Mesothelial cell of epicardium (in vitro differentiated cells): Measurements from ENCODE around the gene EIF6. TPM values are rescaled to one million over a fixed set of nuclear protein-coding genes. Genes with fewer than 3 reads are reported as not detected.

ENCODE experiments used
- DNase-seq, 2 experiments: peaks; one replicate each; pipeline ENCODE4 v3.0.0; 2021; ENCODE audit warnings: low spot score in 2 of 2; ENCODE audit not compliant: unreplicated experiment in 2 of 2
- H3K27ac Mint-ChIP-seq: 2 replicates; pipeline ENCODE4 v1.8.0; 2021; ENCODE audit warnings: mixed read lengths
- H3K27me3 Mint-ChIP-seq: 2 replicates; pipeline ENCODE4 v1.8.0; 2021; ENCODE audit warnings: low read depth, mixed read lengths
- H3K36me3 Mint-ChIP-seq: 2 replicates; pipeline ENCODE4 v1.8.0; 2021; ENCODE audit warnings: mixed read lengths
- H3K4me1 Mint-ChIP-seq: 2 replicates; pipeline ENCODE4 v1.8.0; 2021; ENCODE audit warnings: mixed read lengths
- H3K4me3 Mint-ChIP-seq: 2 replicates; pipeline ENCODE4 v1.8.0; 2021; ENCODE audit warnings: mild to moderate bottlenecking, moderate library complexity, mixed read lengths
- H3K9me3 Mint-ChIP-seq: 2 replicates; pipeline ENCODE4 v1.8.0; 2021; ENCODE audit warnings: mixed read lengths
- total RNA-seq: library from RNA; stranded (reverse); gene quantifications from 3 replicates; pipeline ENCODE4 v1.2.1, GENCODE V29; 2021
- TF ChIP-seq, protein P1 (sequence below): fragments of 200-600 bp; sonication (generic); IDR thresholded peaks from one replicate; pipeline ENCODE4 v1.5.0; 2021; ENCODE audit warnings: antibody characterized with exemption; ENCODE audit not compliant: unreplicated experiment

Gene EIF6
- total RNA-seq, 1 donor from 2014 or later: 107 TPM

DNA sequence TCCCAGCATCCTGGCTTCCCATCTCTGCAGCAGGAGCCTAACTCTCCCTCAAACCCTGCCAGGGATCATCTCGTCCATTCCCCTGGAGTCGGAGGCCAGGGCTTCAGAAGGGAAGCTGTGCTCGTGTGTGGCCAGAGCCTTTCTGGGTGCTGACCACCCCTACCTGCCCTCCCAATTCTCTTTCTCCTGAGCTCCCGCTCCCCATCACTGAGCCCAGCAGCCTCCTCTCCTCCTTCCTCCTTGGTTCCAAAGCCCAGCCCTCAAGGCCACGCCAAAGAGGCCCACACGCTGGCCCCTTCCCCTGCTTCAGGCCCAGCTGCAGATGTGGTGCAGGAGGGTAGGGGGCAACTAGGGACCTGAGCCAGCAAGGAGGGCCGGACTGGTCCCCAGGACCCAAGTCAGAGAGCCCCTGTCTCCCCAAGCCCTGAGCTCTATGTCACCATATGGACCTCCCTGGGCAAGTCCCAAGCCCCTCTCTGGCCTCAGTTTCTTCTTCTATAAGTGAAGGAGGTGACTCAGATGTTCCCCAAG lies 6.4 kb upstream of the EIF6 start:
- Mint-ChIP-seq H3K27me3 (peaks cover 5% of the 10 kb centered on the region), H3K9me3 (no peaks in the 10 kb centered on the region), H3K36me3 (no peaks in the 10 kb centered on the region), H3K27ac (no peak overlapping the region), H3K4me3 (no peak overlapping the region), H3K4me1 (peaks cover 1% of the 10 kb centered on the region)
- TF ChIP-seq, protein P1, sequence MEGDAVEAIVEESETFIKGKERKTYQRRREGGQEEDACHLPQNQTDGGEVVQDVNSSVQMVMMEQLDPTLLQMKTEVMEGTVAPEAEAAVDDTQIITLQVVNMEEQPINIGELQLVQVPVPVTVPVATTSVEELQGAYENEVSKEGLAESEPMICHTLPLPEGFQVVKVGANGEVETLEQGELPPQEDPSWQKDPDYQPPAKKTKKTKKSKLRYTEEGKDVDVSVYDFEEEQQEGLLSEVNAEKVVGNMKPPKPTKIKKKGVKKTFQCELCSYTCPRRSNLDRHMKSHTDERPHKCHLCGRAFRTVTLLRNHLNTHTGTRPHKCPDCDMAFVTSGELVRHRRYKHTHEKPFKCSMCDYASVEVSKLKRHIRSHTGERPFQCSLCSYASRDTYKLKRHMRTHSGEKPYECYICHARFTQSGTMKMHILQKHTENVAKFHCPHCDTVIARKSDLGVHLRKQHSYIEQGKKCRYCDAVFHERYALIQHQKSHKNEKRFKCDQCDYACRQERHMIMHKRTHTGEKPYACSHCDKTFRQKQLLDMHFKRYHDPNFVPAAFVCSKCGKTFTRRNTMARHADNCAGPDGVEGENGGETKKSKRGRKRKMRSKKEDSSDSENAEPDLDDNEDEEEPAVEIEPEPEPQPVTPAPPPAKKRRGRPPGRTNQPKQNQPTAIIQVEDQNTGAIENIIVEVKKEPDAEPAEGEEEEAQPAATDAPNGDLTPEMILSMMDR: no peak
- no peak for DNase-seq

DNA sequence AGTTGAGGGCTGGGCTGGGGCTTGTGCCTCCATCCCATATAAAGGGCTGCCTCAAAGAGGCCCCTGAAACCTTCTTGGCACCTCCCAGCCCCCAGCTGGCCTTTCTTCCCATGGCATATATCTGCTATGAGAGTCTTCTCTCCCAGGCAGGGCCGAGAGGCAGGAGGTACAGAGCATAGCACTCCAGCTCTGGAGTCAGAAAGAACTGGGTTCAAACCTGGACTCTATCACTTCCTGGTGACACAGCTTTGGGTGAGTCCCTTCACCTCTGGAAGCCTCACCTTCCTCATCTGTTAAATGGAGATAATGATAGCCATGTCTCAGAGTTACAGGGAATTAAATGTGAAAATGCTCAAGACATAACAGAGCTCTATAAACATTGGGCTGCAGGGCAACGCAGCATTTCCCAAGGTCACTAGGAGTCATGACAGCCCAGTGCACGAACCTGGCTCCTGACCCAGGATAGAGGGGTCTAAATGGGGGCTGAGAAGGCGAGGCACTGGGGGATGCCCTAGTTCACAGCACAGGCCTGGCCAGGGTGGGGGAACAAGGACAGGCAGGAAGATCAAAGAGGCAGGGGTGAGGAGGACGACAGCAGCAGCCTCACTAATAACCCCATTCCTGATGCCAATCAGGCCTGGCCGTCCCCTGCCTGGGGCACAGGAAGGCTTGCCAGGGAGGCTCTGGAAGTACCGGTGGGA lies 5.8 kb upstream of the EIF6 start:
- Mint-ChIP-seq H3K27ac (no peak overlapping the region), H3K9me3 (no peaks in the 10 kb centered on the region), H3K27me3 (peaks cover 5% of the 10 kb centered on the region), H3K4me1 (peaks cover 7% of the 10 kb centered on the region), H3K4me3 (no peak overlapping the region), H3K36me3 (no peaks in the 10 kb centered on the region)
- TF ChIP-seq, protein P1: no peak
- DNase-seq: no peak

DNA sequence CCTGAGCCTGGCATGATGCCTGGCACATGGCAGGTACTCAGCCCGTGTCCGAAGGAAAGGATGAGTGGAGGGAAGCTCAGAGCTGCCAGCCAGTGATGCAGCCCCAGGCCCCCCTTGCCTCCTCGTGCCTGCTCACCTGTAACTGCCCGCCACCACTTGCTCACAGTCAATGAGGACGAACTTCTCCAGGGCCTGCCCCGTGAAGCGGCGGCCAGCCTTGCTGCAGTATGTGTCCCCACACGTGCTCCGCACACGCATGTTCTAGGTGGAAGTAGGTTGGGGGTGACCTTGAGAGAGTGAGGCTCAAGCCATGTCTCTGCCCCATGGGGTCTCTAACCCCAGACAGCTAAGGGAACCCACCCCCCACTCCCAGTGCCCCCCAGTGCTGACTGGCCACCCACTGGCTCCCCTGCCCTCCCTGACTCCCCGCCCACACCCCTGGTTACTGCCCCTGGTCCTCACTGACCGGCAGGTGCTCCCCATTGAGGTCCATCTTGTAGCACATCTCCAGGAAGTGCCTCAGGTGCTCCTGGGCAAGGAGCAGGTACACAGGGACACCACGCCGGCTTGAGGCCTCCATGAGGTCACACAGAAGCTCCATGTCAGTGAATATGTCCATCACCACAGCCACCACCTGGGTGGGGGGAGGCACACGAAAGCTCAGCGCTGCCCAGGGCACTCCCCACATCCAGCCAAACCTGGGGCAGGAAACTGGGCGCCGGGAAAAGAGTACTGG lies 3.9 kb upstream of the EIF6 start:
- peaks cover under 1% of the 10 kb centered on the region for H3K27me3 Mint-ChIP-seq
- peaks cover 19% of the 10 kb centered on the region for H3K4me1 Mint-ChIP-seq
- H3K9me3 Mint-ChIP-seq: no peaks in the 10 kb centered on the region
- H3K27ac Mint-ChIP-seq: no peak overlapping the region
- H3K4me3 Mint-ChIP-seq: no peak overlapping the region
- no peak for DNase-seq
- TF ChIP-seq, protein P1: no peak
- no peaks in the 10 kb centered on the region for H3K36me3 Mint-ChIP-seq

DNA sequence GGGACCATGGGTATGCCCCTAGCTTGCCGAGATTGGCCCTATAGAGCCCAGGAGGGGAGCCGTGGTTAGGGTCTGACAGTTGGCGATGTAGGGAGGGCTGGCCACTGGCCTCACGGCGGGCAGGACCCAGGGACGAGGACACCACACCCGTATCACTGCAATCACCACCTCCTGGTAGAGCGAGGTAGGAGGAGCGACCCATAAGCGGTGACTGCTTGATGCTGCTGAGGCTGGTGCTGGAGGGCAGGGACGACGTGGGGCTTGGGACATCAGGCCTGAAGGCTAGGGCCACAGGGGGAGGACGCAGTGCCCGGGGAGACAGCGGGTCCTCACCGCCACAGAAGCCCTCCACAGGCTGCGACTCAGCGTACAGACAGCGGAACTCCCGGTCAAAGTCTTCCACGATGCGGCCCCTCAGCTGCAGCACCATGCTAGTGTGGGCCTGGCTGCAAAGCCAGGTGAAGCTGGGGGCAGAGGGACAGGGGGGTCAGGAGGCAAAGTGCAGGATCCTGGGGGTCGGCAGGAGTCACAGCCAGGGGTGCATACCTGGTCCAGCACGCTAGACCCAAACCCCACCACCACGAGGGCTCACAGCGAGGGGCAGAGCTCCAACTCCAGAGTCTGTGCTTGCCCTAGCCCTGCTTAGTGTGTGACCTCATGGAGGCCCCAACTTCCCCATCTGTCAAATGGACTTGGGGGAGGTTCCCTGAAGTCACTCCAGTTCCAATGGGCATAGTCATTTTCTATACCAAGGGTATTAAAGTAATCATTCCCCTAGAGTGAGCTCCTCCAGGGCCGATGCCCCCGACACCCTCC lies 3.1 kb upstream of the EIF6 start:
- no peaks in the 10 kb centered on the region for H3K36me3 Mint-ChIP-seq
- peaks cover 23% of the 10 kb centered on the region for H3K4me1 Mint-ChIP-seq
- TF ChIP-seq, protein P1: no peak
- DNase-seq: no peak
- no peak overlapping the region for H3K4me3 Mint-ChIP-seq
- H3K27me3 Mint-ChIP-seq: no peaks in the 10 kb centered on the region
- H3K27ac Mint-ChIP-seq: no peak overlapping the region
- H3K9me3 Mint-ChIP-seq: no peaks in the 10 kb centered on the region

DNA sequence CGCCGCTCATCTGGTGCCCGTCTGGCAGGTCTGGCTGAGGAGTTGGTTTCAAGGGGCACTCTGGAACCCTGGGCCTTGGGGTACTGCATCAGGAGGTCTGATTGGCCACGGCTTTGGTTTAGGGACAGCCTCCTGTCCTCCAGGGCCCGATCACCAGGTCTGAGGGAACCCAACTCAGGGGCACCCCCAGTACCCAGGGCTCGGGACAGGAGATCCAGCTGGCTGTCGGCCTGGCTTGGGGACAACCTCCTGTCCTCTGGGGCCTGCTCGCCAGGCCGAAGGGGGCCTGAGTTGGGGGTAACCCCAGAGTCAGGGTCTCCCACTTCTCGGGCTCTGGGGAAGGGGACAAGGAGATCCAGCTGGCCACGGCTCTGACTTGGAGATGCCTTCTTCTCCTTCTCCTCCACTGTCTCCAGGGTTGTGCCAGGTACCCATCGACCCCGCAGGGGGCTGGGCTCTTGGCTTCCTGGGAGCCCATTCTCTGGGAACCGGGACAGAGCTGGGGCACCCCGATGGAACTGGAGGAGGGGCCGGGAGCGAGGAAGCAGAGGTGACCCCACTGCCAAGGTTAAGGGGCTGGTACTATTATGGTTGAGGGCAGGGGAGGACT lies 2.4 kb upstream of the EIF6 start:
- peaks cover 23% of the 10 kb centered on the region for H3K4me1 Mint-ChIP-seq
- no peak for DNase-seq
- H3K36me3 Mint-ChIP-seq: peaks cover 4% of the 10 kb centered on the region
- H3K27ac Mint-ChIP-seq: no peak overlapping the region
- H3K9me3 Mint-ChIP-seq: no peaks in the 10 kb centered on the region
- TF ChIP-seq, protein P1: no peak
- no peaks in the 10 kb centered on the region for H3K27me3 Mint-ChIP-seq
- no peak overlapping the region for H3K4me3 Mint-ChIP-seq
